HepG2 (cell line): ENCODE data around the gene TOR1A. TPM values are rescaled to one million over a fixed set of nuclear protein-coding genes. Genes with fewer than 3 reads are reported as not detected.
A peak's percentile ranks its signal among the peaks of the same experiment; 100 is the strongest.

Experiments
- ATAC-seq: fragments of 200-7000 bp; cut with Tn5 transposase; 3 replicates; pipeline ENCODE4 v1.9.1; 2020; ENCODE audit warnings: mild to moderate bottlenecking, moderate library complexity
- BruUV-seq: library from RNA; stranded (reverse); fragments of 400-500 nt; replicated peaks from 2 replicates; lab custom pipeline; 2021; lab: Mats Ljungman, UMichigan
- CTCF ChIA-PET: fragments of 300-600 bp; formaldehyde crosslinking; extraction: SDS; loops from one replicate; lab custom pipeline; 2021; ENCODE audit warnings: low total read pairs, inconsistent platforms, low intra/inter-chr PET ratio; lab: Yijun Ruan, JAX
- POLR2A ChIA-PET: fragments of 350-600 bp; sonication (Branson Sonifier 250); formaldehyde crosslinking; loops from one replicate; lab custom pipeline; 2020; ENCODE audit warnings: antibody characterized with exemption, inconsistent platforms; lab: Yijun Ruan, JAX
- DNase-seq: peaks from one replicate; pipeline ENCODE4 v3.0.0-alpha.2; 2015; ENCODE audit warnings: low spot score
- FAIRE-seq: peaks from 3 replicates; lab custom pipeline; 2011; peaks lifted over from hg19 to GRCh38; lab: Jason Lieb, UNC
- H2AFZ ChIP-seq: one replicate; pipeline ENCODE4 v1.6.1; 2011; ENCODE audit warnings: low read length, inconsistent platforms
- H3K27ac ChIP-seq: fragments of 300-600 bp; 3 replicates; pipeline ENCODE4 v1.8.0; 2011; ENCODE audit warnings: mixed run types, mild to moderate bottlenecking, mixed read lengths, low read length, inconsistent platforms; ENCODE audit not compliant: insufficient read depth; ENCODE audit errors: extremely low read length
- H3K27me3 ChIP-seq, 2 experiments: fragments of 200-600 bp in 1 of 2; 2 replicates in 1 of 2; 3 replicates in 1 of 2; pipeline versions ENCODE4 v1.6.0 to v1.8.0; 2011; ENCODE audit warnings: low read length in 2 of 2, mild to moderate bottlenecking in 2 of 2, moderate library complexity in 2 of 2, inconsistent platforms in 1 of 2; ENCODE audit not compliant: insufficient read depth in 2 of 2, control insufficient read depth in 1 of 2
- H3K36me3 ChIP-seq, 2 experiments: fragments of 200-600 bp in 1 of 2; replicated peaks in 1 of 2; 2 replicates in 1 of 2; 3 replicates in 1 of 2; pipeline versions ENCODE4 v1.5.1 to v1.8.0; 2011; ENCODE audit warnings: low read length in 2 of 2, inconsistent platforms in 1 of 2; ENCODE audit not compliant: insufficient read depth in 2 of 2, control insufficient read depth in 1 of 2
- H3K4me1 ChIP-seq: 2 replicates; pipeline ENCODE4 v1.5.1; 2012; ENCODE audit warnings: low read length, inconsistent platforms; ENCODE audit not compliant: insufficient read depth
- H3K4me2 ChIP-seq: 2 replicates; pipeline ENCODE4 v1.6.0; 2011; ENCODE audit warnings: low read depth, low read length, inconsistent platforms
- H3K4me3 ChIP-seq, 3 experiments: fragments of 200-600 bp in 1 of 3; sonication (generic), shearing (Covaris generic) in 1 of 3; replicated peaks in 1 of 3; 2 replicates each; pipeline ENCODE4 v1.5.1; 2011 to 2016; ENCODE audit warnings: low read length in 3 of 3, inconsistent platforms in 2 of 3, low read depth in 2 of 3, mild to moderate bottlenecking in 2 of 3, control low read depth in 1 of 3, mixed read lengths in 1 of 3; ENCODE audit not compliant: insufficient read depth in 1 of 3
- H3K79me2 ChIP-seq: one replicate; pipeline ENCODE4 v1.6.1; 2011; ENCODE audit warnings: low read length, inconsistent platforms; ENCODE audit not compliant: insufficient read depth
- H3K9ac ChIP-seq: 2 replicates; pipeline ENCODE4 v1.6.0; 2011; ENCODE audit warnings: mild to moderate bottlenecking, low read depth, low read length, inconsistent platforms; ENCODE audit not compliant: insufficient read depth
- H3K9me3 ChIP-seq: 2 replicates; pipeline ENCODE4 v1.5.1; 2012; ENCODE audit warnings: mild to moderate bottlenecking, low read length
- H4K20me1 ChIP-seq: 2 replicates; pipeline ENCODE4 v1.6.0; 2011; ENCODE audit warnings: inconsistent platforms, mild to moderate bottlenecking, low read length, moderate library complexity; ENCODE audit not compliant: insufficient read depth
- ATF4 ChIP-seq, 2 experiments: fragments of 450-650 bp in 1 of 2; sonication (generic) in 1 of 2; formaldehyde crosslinking; IDR thresholded peaks; 2 replicates each; pipeline versions ENCODE4 v1.5.0 to v1.8.0; 2020 to 2022; ENCODE audit warnings: mild to moderate bottlenecking in 1 of 2, missing genetic modification reagents in 1 of 2
- FOXA1 ChIP-seq, 2 experiments: fragments of 450-650 bp in 1 of 2; sonication (generic) in 1 of 2; formaldehyde crosslinking in 1 of 2; IDR thresholded peaks; 2 replicates each; pipeline versions ENCODE4 v1.4.0 to v1.6.1; 2016 to 2020; ENCODE audit warnings: missing genetic modification reagents in 1 of 2
- HMG20A ChIP-seq: IDR thresholded peaks from 2 replicates; pipeline ENCODE4 v1.6.1; 2016; ENCODE audit warnings: borderline replicate concordance
- JARID2 ChIP-seq: sonication (generic); formaldehyde crosslinking; IDR thresholded peaks from 2 replicates; pipeline ENCODE4 v1.8.1; 2023; ENCODE audit warnings: missing genetic modification reagents, inconsistent platforms; ENCODE audit not compliant: insufficient replicate concordance
- KLF16 ChIP-seq, 2 experiments: sonication (generic) in 1 of 2; formaldehyde crosslinking in 1 of 2; IDR thresholded peaks; 2 replicates each; pipeline versions ENCODE4 v1.6.1 to v1.8.0; 2016 to 2023; ENCODE audit warnings: missing genetic modification reagents in 2 of 2, missing compliant biosample characterization in 1 of 2
- NR2F1 ChIP-seq, 2 experiments: fragments of 450-650 bp in 1 of 2; formaldehyde crosslinking in 1 of 2; IDR thresholded peaks; 2 replicates each; pipeline versions ENCODE4 v1.5.0 to v1.6.1; 2016 to 2020; ENCODE audit warnings: mild to moderate bottlenecking in 1 of 2, missing compliant biosample characterization in 1 of 2, missing genetic modification reagents in 1 of 2, moderate library complexity in 1 of 2
- PHF21A ChIP-seq: sonication (generic); formaldehyde crosslinking; IDR thresholded peaks from 2 replicates; pipeline ENCODE4 v1.5.0; 2020; ENCODE audit warnings: mild to moderate bottlenecking, missing genetic modification reagents
- RBM39 ChIP-seq: fragments of 200-400 bp; formaldehyde crosslinking; IDR thresholded peaks from one replicate; pipeline ENCODE4 v1.6.1; 2018; ENCODE audit warnings: antibody characterized with exemption, mild to moderate bottlenecking, low read depth, low read length; ENCODE audit not compliant: poor library complexity, severe bottlenecking
- RXRA ChIP-seq: sonication (generic); formaldehyde crosslinking; IDR thresholded peaks from 2 replicates; pipeline ENCODE4 v1.5.1; 2020; ENCODE audit warnings: missing genetic modification reagents
- SKI ChIP-seq: fragments of 450-650 bp; IDR thresholded peaks from one replicate; pipeline ENCODE4 v1.6.1; 2018; ENCODE audit warnings: mild to moderate bottlenecking; ENCODE audit not compliant: partially characterized antibody
- SOX13 ChIP-seq, 3 experiments: fragments of 450-650 bp in 1 of 3; sonication (generic) in 1 of 3; formaldehyde crosslinking in 1 of 3; IDR thresholded peaks in 2 of 3; conservative IDR thresholded peaks in 1 of 3; 2 replicates each; pipeline versions ENCODE4 v1.5.0 to v1.6.1; 2016 to 2020; ENCODE audit warnings: antibody characterized with exemption in 1 of 3, mild to moderate bottlenecking in 1 of 3, missing compliant biosample characterization in 1 of 3, missing genetic modification reagents in 1 of 3, moderate library complexity in 1 of 3
- ZC3H13 ChIP-seq: sonication (generic); formaldehyde crosslinking; IDR thresholded peaks from 2 replicates; pipeline ENCODE4 v1.8.1; 2023; ENCODE audit warnings: mild to moderate bottlenecking, missing genetic modification reagents, moderate library complexity
- ZNF367 ChIP-seq: sonication (generic); formaldehyde crosslinking; IDR thresholded peaks from 2 replicates; pipeline ENCODE4 v1.4.0; 2020; ENCODE audit warnings: missing genetic modification reagents, borderline replicate concordance
- WGBS: methylation state at CpG from one replicate; pipeline ENCODE4 v1.1.6; 2017; ENCODE audit warnings: low lambda C conversion rate; 5-methylcytosine and 5-hydroxymethylcytosine counted together
- in situ Hi-C: cut with HindIII; loops from 2 replicates; pipeline ENCODE4 v1.10.0; 2017; ENCODE audit warnings: low pct_unique_long_range_greater_than_20kb; ENCODE audit not compliant: extremely low pct_ligation_motif_present
- intact Hi-C: fragments of 100-400 bp; cut with micrococcal nuclease; formaldehyde crosslinking; loops from one replicate; pipeline ENCODE4 v1.10.0; 2022; ENCODE audit not compliant: unreplicated experiment
- polyA plus RNA-seq, 8 experiments: library from polyadenylated mRNA; depleted of rRNA in 3 of 8; stranded (reverse) in 7 of 8; unstranded in 1 of 8; fragments of >200 nt; fragmentation: Illumina TruSeq in 4 of 8; extraction: Trizol in 4 of 8; gene quantifications; 2 replicates each; pipeline versions ENCODE4 v1.2.1 to v1.2.3, GENCODE V29; 2011 to 2016; ENCODE audit warnings: low read depth in 4 of 8, missing spikeins in 1 of 8, mixed read lengths in 1 of 8; ENCODE audit not compliant: insufficient read depth in 1 of 8
- total RNA-seq, 5 experiments: library from RNA; depleted of rRNA; stranded (reverse); fragments of >200 nt; fragmentation: Illumina TruSeq; extraction: Trizol; gene quantifications; 2 replicates each; pipeline ENCODE4 v1.2.3, GENCODE V29; 2016; ENCODE audit warnings: low read depth in 1 of 5
- TF ChIP-seq, protein P1 (sequence below): fragments of 450-650 bp; IDR thresholded peaks from 2 replicates; pipeline ENCODE4 v1.6.1; 2017; ENCODE audit warnings: mild to moderate bottlenecking
- TF ChIP-seq, protein P2 (sequence below), 2 experiments: sonication (generic) in 1 of 2; formaldehyde crosslinking in 1 of 2; IDR thresholded peaks; 2 replicates each; pipeline versions ENCODE4 v1.5.1 to v1.6.1; 2011 to 2020; ENCODE audit warnings: borderline replicate concordance in 1 of 2, low read depth in 1 of 2, low read length in 1 of 2, mild to moderate bottlenecking in 1 of 2, missing genetic modification reagents in 1 of 2, moderate library complexity in 1 of 2

TOR1A gene
- total and polyA plus RNA-seq, 2 of the 13 experiments (the other 11 are each of a cell fraction or from before 2014, with no cell fraction given), result 31.6 to 41.4 TPM

GRCh38 chr9:129773262-129774048, 50.5 kb downstream of the TOR1A start:
- intact Hi-C loops, result no loop called here
- Histone ChIP-seq H3K4me3 (no peak overlapping the region), H4K20me1 (no peaks in the 10 kb centered on the region), H3K27me3 (peaks cover 0 to 12% of the 10 kb centered on the region in 2 experiments; a peak in 3 of 5 replicates), H2AFZ (no peak overlapping the region), H3K79me2 (no peaks in the 10 kb centered on the region), H3K36me3 (no peaks in the 10 kb centered on the region), H3K9ac (no peak overlapping the region), H3K4me1 (peaks cover 25% of the 10 kb centered on the region), H3K4me2 (peak overlapping the region; percentile 44), H3K9me3 (no peaks in the 10 kb centered on the region), H3K27ac (no peak overlapping the region)
- WGBS, result 34% methylated on average over 6 of the region's 10 CpGs
- BruUV-seq, result no TSS peak
- in situ Hi-C loops, result no loop called here
- DNase-seq (peak; percentile 69), ATAC-seq (peak; percentile 65), FAIRE-seq (peak; percentile 56)
- CTCF ChIA-PET, result interaction anchor here (1.0 kb wide), 1 partner anchor 10 kb away, joined by 3 read pairs; no protein-coding TSS in a partner anchor
- POLR2A ChIA-PET, result no interaction called here
- TF ChIP-seq, protein P1, sequence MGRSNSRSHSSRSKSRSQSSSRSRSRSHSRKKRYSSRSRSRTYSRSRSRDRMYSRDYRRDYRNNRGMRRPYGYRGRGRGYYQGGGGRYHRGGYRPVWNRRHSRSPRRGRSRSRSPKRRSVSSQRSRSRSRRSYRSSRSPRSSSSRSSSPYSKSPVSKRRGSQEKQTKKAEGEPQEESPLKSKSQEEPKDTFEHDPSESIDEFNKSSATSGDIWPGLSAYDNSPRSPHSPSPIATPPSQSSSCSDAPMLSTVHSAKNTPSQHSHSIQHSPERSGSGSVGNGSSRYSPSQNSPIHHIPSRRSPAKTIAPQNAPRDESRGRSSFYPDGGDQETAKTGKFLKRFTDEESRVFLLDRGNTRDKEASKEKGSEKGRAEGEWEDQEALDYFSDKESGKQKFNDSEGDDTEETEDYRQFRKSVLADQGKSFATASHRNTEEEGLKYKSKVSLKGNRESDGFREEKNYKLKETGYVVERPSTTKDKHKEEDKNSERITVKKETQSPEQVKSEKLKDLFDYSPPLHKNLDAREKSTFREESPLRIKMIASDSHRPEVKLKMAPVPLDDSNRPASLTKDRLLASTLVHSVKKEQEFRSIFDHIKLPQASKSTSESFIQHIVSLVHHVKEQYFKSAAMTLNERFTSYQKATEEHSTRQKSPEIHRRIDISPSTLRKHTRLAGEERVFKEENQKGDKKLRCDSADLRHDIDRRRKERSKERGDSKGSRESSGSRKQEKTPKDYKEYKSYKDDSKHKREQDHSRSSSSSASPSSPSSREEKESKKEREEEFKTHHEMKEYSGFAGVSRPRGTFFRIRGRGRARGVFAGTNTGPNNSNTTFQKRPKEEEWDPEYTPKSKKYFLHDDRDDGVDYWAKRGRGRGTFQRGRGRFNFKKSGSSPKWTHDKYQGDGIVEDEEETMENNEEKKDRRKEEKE, result no peak
- TF ChIP-seq, protein P2, sequence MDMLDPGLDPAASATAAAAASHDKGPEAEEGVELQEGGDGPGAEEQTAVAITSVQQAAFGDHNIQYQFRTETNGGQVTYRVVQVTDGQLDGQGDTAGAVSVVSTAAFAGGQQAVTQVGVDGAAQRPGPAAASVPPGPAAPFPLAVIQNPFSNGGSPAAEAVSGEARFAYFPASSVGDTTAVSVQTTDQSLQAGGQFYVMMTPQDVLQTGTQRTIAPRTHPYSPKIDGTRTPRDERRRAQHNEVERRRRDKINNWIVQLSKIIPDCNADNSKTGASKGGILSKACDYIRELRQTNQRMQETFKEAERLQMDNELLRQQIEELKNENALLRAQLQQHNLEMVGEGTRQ (IDR thresholded peaks at IDR 0.05; ENCODE audit: low read depth, low read length), result no peak
- TF ChIP-seq, protein P2 (CRISPR knock-in tag; IDR thresholded peaks at IDR 0.05; ENCODE audit: borderline replicate concordance), result no peak
- TF ChIP-seq HMG20A (CRISPR knock-in tag), result peak; percentile 25; the same call in 1 of the 2 replicates
- TF ChIP-seq KLF16 (CRISPR knock-in tag; IDR thresholded peaks at IDR 0.05), result 0 out of 4 replicates have a peak, but pooled peaks of 1 of the 2 experiments have one; percentile 26
- TF ChIP-seq NR2F1 (CRISPR knock-in tag; IDR thresholded peaks at IDR 0.05), result peak in 1 of 2 experiments; percentile 46; a peak in 1 of 4 replicates
- peak; percentile 43; the same call in 1 of the 2 replicates for TF ChIP-seq PHF21A (CRISPR knock-in tag)
- TF ChIP-seq JARID2 (CRISPR knock-in tag), result no peak
- TF ChIP-seq ATF4 (CRISPR knock-in tag; IDR thresholded peaks at IDR 0.05), result 0 out of 4 replicates have a peak, but pooled peaks of 1 of the 2 experiments have one; percentile 32
- no peak for TF ChIP-seq SOX13 (IDR thresholded peaks at IDR 0.05)
- peak in 1 of 2 experiments; percentile 54; a peak in 1 of 4 replicates for TF ChIP-seq SOX13 (CRISPR knock-in tag; conservative IDR thresholded peaks at IDR 0.05 in 1 of 2, IDR thresholded peaks at IDR 0.05 in 1 of 2)
- no peak for TF ChIP-seq ZNF367
- peak; percentile 31 for TF ChIP-seq SKI
- no peak for TF ChIP-seq FOXA1 (IDR thresholded peaks at IDR 0.05)
- peak; percentile 26; the same call in 1 of the 2 replicates for TF ChIP-seq FOXA1 (CRISPR knock-in tag; IDR thresholded peaks at IDR 0.05)
- TF ChIP-seq RXRA (CRISPR knock-in tag), result peak; percentile 21; the same call in 1 of the 2 replicates
- TF ChIP-seq RBM39, result no peak
- no peak for TF ChIP-seq ZC3H13 (CRISPR knock-in tag)
